Effector memory CD4-positive, alpha-beta T cell (primary cell): ENCODE results near the gene INO80C.

Source experiments
- DNase-seq, 3 donors: peaks; one replicate each; pipeline ENCODE4 v3.0.0-alpha.2; 2020
- H3K27ac ChIP-seq: 2 replicates; pipeline ENCODE4 v1.7.0; 2013; ENCODE audit warnings: mild to moderate bottlenecking, low read length, moderate library complexity; ENCODE audit not compliant: insufficient read depth, poor library complexity, severe bottlenecking
- H3K27me3 ChIP-seq: replicated peaks from 2 replicates; pipeline ENCODE4 v1.7.0; 2013; ENCODE audit warnings: mild to moderate bottlenecking, low read length; ENCODE audit not compliant: insufficient read depth, control insufficient read depth, poor library complexity, severe bottlenecking
- H3K36me3 ChIP-seq: 2 replicates; pipeline ENCODE4 v1.7.0; 2013; ENCODE audit warnings: mild to moderate bottlenecking, low read length, moderate library complexity; ENCODE audit not compliant: control insufficient read depth, insufficient read depth
- H3K4me1 ChIP-seq: 2 replicates; pipeline ENCODE4 v1.7.0; 2013; ENCODE audit warnings: low read length, mild to moderate bottlenecking; ENCODE audit not compliant: control insufficient read depth, insufficient read depth, poor library complexity, severe bottlenecking
- H3K4me3 ChIP-seq: 2 replicates; pipeline ENCODE4 v1.7.0; 2013; ENCODE audit warnings: low read length, low read depth, mild to moderate bottlenecking; ENCODE audit not compliant: insufficient read depth, poor library complexity, severe bottlenecking
- H3K9me3 ChIP-seq: 2 replicates; pipeline ENCODE4 v1.7.0; 2013; ENCODE audit warnings: mild to moderate bottlenecking, low read length, moderate library complexity; ENCODE audit not compliant: control insufficient read depth

The INO80C gene

GRCh38 chr18:35436076-35436649 lies 61.6 kb downstream of the INO80C start:
- Histone ChIP-seq H3K36me3 (no peaks in the 10 kb centered on the region), H3K4me1 (no peaks in the 10 kb centered on the region), H3K27me3 (no peaks in the 10 kb centered on the region), H3K4me3 (no peak overlapping the region), H3K9me3 (no peaks in the 10 kb centered on the region), H3K27ac (no peak overlapping the region)
- no peak for DNase-seq

- H3K27me3 ChIP-seq = no peaks in the 10 kb centered on the region
- H3K36me3 ChIP-seq = no peaks in the 10 kb centered on the region
- H3K9me3 ChIP-seq = no peaks in the 10 kb centered on the region
- no peaks in the 10 kb centered on the region for H3K4me1 ChIP-seq
- DNase-seq = no peak
- H3K27ac ChIP-seq = no peak overlapping the region
- H3K4me3 ChIP-seq = no peak overlapping the region
These were observed 62.4 kb downstream of the INO80C start for GRCh38 chr18:35435401-35435800.

GRCh38 chr18:35432565-35433001 lies 65.2 kb downstream of the INO80C start:
- no peaks in the 10 kb centered on the region for H3K4me1 ChIP-seq
- no peaks in the 10 kb centered on the region for H3K36me3 ChIP-seq
- no peak overlapping the region for H3K27ac ChIP-seq
- no peaks in the 10 kb centered on the region for H3K27me3 ChIP-seq
- no peak overlapping the region for H3K4me3 ChIP-seq
- no peak for DNase-seq
- H3K9me3 ChIP-seq = no peaks in the 10 kb centered on the region

- no peak overlapping the region for H3K4me3 ChIP-seq
- H3K36me3 ChIP-seq = no peaks in the 10 kb centered on the region
- no peaks in the 10 kb centered on the region for H3K9me3 ChIP-seq
- no peak for DNase-seq
- H3K27ac ChIP-seq = no peak overlapping the region
- no peaks in the 10 kb centered on the region for H3K4me1 ChIP-seq
- H3K27me3 ChIP-seq = no peaks in the 10 kb centered on the region
These were observed 66.4 kb downstream of the INO80C start for GRCh38 chr18:35431374-35431741.

GRCh38 chr18:35430721-35431373 lies 66.9 kb downstream of the INO80C start:
- H3K27ac ChIP-seq = no peak overlapping the region
- H3K27me3 ChIP-seq = no peaks in the 10 kb centered on the region
- H3K4me3 ChIP-seq = no peak overlapping the region
- no peak for DNase-seq
- H3K4me1 ChIP-seq = no peaks in the 10 kb centered on the region
- no peaks in the 10 kb centered on the region for H3K9me3 ChIP-seq
- H3K36me3 ChIP-seq = no peaks in the 10 kb centered on the region

GRCh38 chr18:35426786-35427185 lies 71.0 kb downstream of the INO80C start:
- Histone ChIP-seq H3K27me3 (no peaks in the 10 kb centered on the region), H3K4me3 (no peak overlapping the region), H3K9me3 (no peaks in the 10 kb centered on the region), H3K36me3 (no peaks in the 10 kb centered on the region), H3K4me1 (no peaks in the 10 kb centered on the region), H3K27ac (no peak overlapping the region)
- no peak for DNase-seq

- no peak overlapping the region for H3K27ac ChIP-seq
- no peaks in the 10 kb centered on the region for H3K4me1 ChIP-seq
- H3K4me3 ChIP-seq = no peak overlapping the region
- H3K36me3 ChIP-seq = no peaks in the 10 kb centered on the region
- H3K27me3 ChIP-seq = no peaks in the 10 kb centered on the region
- DNase-seq = no peak
- no peaks in the 10 kb centered on the region for H3K9me3 ChIP-seq
These were observed 73.4 kb downstream of the INO80C start for GRCh38 chr18:35424356-35424755.

GRCh38 chr18:35422237-35422636 lies 75.5 kb downstream of the INO80C start:
- Histone ChIP-seq H3K4me3 (no peak overlapping the region), H3K4me1 (no peaks in the 10 kb centered on the region), H3K36me3 (no peaks in the 10 kb centered on the region), H3K27me3 (no peaks in the 10 kb centered on the region), H3K27ac (no peak overlapping the region), H3K9me3 (no peaks in the 10 kb centered on the region)
- no peak for DNase-seq

- no peaks in the 10 kb centered on the region for H3K9me3 ChIP-seq
- no peak overlapping the region for H3K4me3 ChIP-seq
- DNase-seq = no peak
- H3K4me1 ChIP-seq = no peaks in the 10 kb centered on the region
- H3K27me3 ChIP-seq = no peaks in the 10 kb centered on the region
- H3K27ac ChIP-seq = no peak overlapping the region
- H3K36me3 ChIP-seq = no peaks in the 10 kb centered on the region
These were observed 79.2 kb downstream of the INO80C start for GRCh38 chr18:35418610-35419009.
